Fibroblast of skin of right quadriceps (primary cell): ENCODE data around the gene TRAPPC13.

Experiments
- DNase-seq: peaks from one replicate; pipeline ENCODE4 v3.0.0-alpha.2; 2013

TRAPPC13 gene

GRCh38 chr5:65682148-65682547, 57.3 kb downstream of the TRAPPC13 start:
- DNase-seq = no peak

- DNase-seq = no peak
Observed at GRCh38 chr5:65693121-65693520, 68.3 kb downstream of the TRAPPC13 start.

- no peak for DNase-seq
Observed at GRCh38 chr5:65695162-65695755, 70.4 kb downstream of the TRAPPC13 start.

GRCh38 chr5:65695896-65696295, 71.1 kb downstream of the TRAPPC13 start:
- DNase-seq = no peak

- DNase-seq = peak; percentile 4
Observed at GRCh38 chr5:65696892-65697291, 72.1 kb downstream of the TRAPPC13 start.

GRCh38 chr5:65699338-65699737, 74.5 kb downstream of the TRAPPC13 start:
- no peak for DNase-seq

- DNase-seq = no peak
Observed at GRCh38 chr5:65702036-65702435, 77.2 kb downstream of the TRAPPC13 start.

GRCh38 chr5:65704621-65705239, 79.9 kb downstream of the TRAPPC13 start:
- no peak for DNase-seq

GRCh38 chr5:65707663-65708062, 82.8 kb downstream of the TRAPPC13 start:
- no peak for DNase-seq

- no peak for DNase-seq
Observed at GRCh38 chr5:65708145-65708544, 83.3 kb downstream of the TRAPPC13 start.
